OCI-LY1 (cell line): ENCODE results near the gene DAZAP1.

Experiments
- CTCF ChIP-seq: fragments of 200-600 bp; sonication (generic), shearing (Covaris generic); IDR thresholded peaks from 2 replicates; pipeline ENCODE4 v1.5.1; 2017; ENCODE audit warnings: mild to moderate bottlenecking, antibody characterized with exemption, low read length, moderate library complexity, mixed read lengths
- EZH2 ChIP-seq: fragments of 200-600 bp; sonication (generic), shearing (Covaris generic); IDR thresholded peaks from 2 replicates; pipeline ENCODE4 v1.8.0; 2017; ENCODE audit warnings: borderline replicate concordance, mixed run types, mild to moderate bottlenecking, antibody characterized with exemption, low read length, moderate library complexity, mixed read lengths

GRCh38 chr19:1452802-1453524, 45.6 kb downstream of the DAZAP1 start:
- TF ChIP-seq CTCF (no peak), EZH2 (no peak)
